WI38 (cell line): ENCODE data around the gene RFFL.

Source experiments
- H3K4me3 ChIP-seq: 2 replicates; pipeline ENCODE4 v1.5.1; 2011; ENCODE audit warnings: low read depth, mild to moderate bottlenecking, control low read depth, low read length
- TF ChIP-seq, protein P1 (sequence below): IDR thresholded peaks from 2 replicates; pipeline ENCODE4 v1.5.1; 2012; ENCODE audit warnings: low read depth, mild to moderate bottlenecking, control low read depth, low read length

Gene RFFL

DNA sequence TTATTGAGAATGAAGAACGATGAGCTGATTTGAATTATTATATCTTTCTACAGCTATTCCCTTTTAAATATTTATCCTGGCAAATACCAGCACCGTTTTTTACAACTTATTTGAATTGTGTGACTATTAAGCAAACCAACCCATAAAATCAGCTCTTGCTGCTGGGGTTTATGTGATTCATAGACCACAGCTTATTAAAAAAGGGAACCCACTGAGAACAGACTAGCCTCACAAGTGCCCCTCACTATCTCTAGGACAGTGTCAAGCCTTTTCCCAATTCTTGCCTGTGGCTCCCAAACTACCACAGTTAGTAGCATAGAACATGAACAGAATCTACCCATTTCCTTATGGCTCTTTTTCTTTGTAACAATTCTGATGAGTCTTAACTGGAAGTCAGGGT, 89.3 kb downstream of the RFFL start:
- H3K4me3 ChIP-seq = no peak overlapping the region
- TF ChIP-seq, protein P1, sequence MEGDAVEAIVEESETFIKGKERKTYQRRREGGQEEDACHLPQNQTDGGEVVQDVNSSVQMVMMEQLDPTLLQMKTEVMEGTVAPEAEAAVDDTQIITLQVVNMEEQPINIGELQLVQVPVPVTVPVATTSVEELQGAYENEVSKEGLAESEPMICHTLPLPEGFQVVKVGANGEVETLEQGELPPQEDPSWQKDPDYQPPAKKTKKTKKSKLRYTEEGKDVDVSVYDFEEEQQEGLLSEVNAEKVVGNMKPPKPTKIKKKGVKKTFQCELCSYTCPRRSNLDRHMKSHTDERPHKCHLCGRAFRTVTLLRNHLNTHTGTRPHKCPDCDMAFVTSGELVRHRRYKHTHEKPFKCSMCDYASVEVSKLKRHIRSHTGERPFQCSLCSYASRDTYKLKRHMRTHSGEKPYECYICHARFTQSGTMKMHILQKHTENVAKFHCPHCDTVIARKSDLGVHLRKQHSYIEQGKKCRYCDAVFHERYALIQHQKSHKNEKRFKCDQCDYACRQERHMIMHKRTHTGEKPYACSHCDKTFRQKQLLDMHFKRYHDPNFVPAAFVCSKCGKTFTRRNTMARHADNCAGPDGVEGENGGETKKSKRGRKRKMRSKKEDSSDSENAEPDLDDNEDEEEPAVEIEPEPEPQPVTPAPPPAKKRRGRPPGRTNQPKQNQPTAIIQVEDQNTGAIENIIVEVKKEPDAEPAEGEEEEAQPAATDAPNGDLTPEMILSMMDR = no peak

DNA sequence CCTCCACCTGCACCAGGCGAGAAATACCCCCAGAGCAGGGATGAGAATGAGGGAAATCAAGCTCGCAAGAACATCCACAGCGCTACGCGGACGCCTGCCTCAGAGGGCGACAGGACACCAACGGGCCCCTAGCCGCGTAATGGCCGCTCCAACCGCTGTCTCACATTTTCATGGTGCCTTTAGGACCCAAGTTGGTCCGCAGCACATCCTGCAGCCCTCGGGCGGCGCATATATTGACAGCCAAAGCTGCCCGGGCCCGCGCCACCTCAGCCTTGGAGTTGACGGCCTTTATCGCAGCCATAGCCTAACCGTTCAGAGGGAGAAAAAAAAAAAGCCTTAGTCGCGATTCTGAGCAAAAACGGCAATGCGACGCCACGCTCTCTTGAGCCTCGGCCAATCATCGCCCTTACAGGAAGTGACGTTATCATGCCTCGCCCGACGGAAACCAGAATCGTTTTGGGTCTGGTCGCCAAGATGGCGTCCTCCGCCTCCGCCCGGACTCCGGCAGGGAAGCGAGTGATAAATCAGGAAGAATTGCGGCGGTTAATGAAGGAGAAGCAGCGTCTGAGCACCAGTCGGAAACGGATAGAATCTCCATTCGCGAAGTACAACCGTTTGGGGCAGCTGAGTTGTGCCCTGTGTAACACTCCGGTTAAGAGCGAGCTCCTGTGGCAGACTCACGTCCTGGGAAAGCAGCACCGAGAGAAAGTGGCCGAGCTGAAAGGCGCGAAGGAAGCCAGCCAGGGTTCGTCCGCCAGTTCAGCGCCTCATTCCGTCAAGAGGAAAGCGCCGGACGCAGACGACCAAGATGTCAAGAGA, 102.2 kb downstream of the RFFL start, which contains the start of the genes CCT6B and ZNF830:
Gene CCT6B, minus strand, starts transcription at position 368 of the 819 bp plus-strand sequence. Its CDS starts 67 bp downstream, at position 301.
Gene ZNF830, plus strand, starts transcription at position 448 of the 819 bp plus-strand sequence. Its CDS starts 27 bp downstream, at position 475.
- peak within 1 kb of the TSS; percentile 99 for H3K4me3 ChIP-seq
- TF ChIP-seq, protein P1 = no peak

DNA sequence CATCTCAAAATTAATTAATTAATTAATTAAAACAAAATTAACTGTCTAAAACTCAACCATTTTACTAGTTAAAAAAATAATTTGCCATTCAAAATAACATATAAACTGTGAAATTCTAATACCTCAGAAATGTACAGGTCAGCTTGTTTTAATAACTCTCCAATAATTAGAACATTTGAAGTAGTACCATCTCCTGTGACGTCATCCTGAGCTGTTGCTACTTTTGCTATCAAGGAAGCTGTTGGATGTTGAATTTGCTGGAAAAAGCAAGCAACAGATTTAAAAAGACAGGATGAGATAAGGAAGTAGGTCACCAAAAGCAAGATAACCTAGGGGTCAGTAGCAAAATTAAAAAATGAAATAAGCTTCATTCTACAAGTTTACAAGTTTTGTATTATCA, 105.1 kb downstream of the RFFL start:
- no peak overlapping the region for H3K4me3 ChIP-seq
- TF ChIP-seq, protein P1 = no peak
